SK-N-SH (cell line): ENCODE data around the gene SHTN1.

Experiments
- CHD2 ChIP-seq: fragments of 150-350 bp; IDR thresholded peaks from 2 replicates; pipeline ENCODE4 v1.6.1; 2018; ENCODE audit warnings: low read length; ENCODE audit not compliant: partially characterized antibody
- CTCF ChIP-seq: fragments of 200-600 bp; sonication (generic); IDR thresholded peaks from 2 replicates; pipeline ENCODE4 v1.6.1; 2017; ENCODE audit warnings: antibody characterized with exemption, mild to moderate bottlenecking, moderate library complexity
- EZH2phosphoT487 ChIP-seq: fragments of 200-600 bp; sonication (generic); IDR thresholded peaks from 2 replicates; pipeline ENCODE4 v1.6.1; 2017; ENCODE audit warnings: low read depth, mixed run types, mild to moderate bottlenecking, antibody characterized with exemption, moderate library complexity, borderline replicate concordance
- FOXM1 ChIP-seq: IDR thresholded peaks from 2 replicates; pipeline ENCODE4 v1.4.0; 2012; ENCODE audit warnings: low read depth, mild to moderate bottlenecking
- GABPA ChIP-seq: IDR thresholded peaks from 2 replicates; pipeline ENCODE4 v1.4.0; 2012; ENCODE audit warnings: low read depth, mild to moderate bottlenecking
- RCOR1 ChIP-seq: fragments of 150-350 bp; IDR thresholded peaks from 2 replicates; pipeline ENCODE4 v1.6.1; 2017; ENCODE audit warnings: antibody characterized with exemption, low read length
- TAF1 ChIP-seq: IDR thresholded peaks from 2 replicates; pipeline ENCODE4 v1.6.1; 2012; ENCODE audit warnings: low read depth, mild to moderate bottlenecking, low read length, moderate library complexity, borderline replicate concordance
- TEAD4 ChIP-seq: IDR thresholded peaks from 2 replicates; pipeline ENCODE4 v1.4.0; 2012; ENCODE audit warnings: mild to moderate bottlenecking, borderline replicate concordance; ENCODE audit not compliant: insufficient read depth
- YY1 ChIP-seq: IDR thresholded peaks from 2 replicates; pipeline ENCODE4 v1.4.0; 2012; ENCODE audit warnings: low read depth, mild to moderate bottlenecking

- TF ChIP-seq GABPA = no peak
- no peak for TF ChIP-seq YY1
- no peak for TF ChIP-seq TAF1
- TF ChIP-seq RCOR1 = no peak
- TF ChIP-seq EZH2phosphoT487 = no peak
- no peak for TF ChIP-seq CHD2
- no peak for TF ChIP-seq FOXM1
- no peak for TF ChIP-seq TEAD4
- TF ChIP-seq CTCF = no peak
Measured at GRCh38 chr10:116873134-116873533, 131.9 kb downstream of the SHTN1 start.
